ENCODE data around the gene URGCP. TPM values are rescaled to one million over a fixed set of nuclear protein-coding genes. Genes with fewer than 3 reads are reported as not detected.

Gene URGCP
- total RNA-seq, 1 donor from 2014 or later: 23.3 TPM

- peaks cover 26% of the 10 kb centered on the region for H3K4me1 Mint-ChIP-seq
- CTCF ChIA-PET: no interaction called here
- H3K9me3 Mint-ChIP-seq: no peaks in the 10 kb centered on the region
- peak overlapping the region; percentile 36 for H3K4me3 Mint-ChIP-seq
- no peak for TF ChIP-seq CTCF (IDR thresholded peaks at IDR 0.05)
- H3K27ac Mint-ChIP-seq: no peak overlapping the region
- H3K27me3 Mint-ChIP-seq: no peaks in the 10 kb centered on the region
- no peak for DNase-seq
- peaks cover 30% of the 10 kb centered on the region for H3K36me3 Mint-ChIP-seq (ENCODE audit: low read depth)
- POLR2A ChIA-PET: no interaction called here
- intact Hi-C loops (cut with micrococcal nuclease): no loop called here
- ATAC-seq (ENCODE audit: low read depth): no peak
Measured at GRCh38 chr7:43871064-43871463, 35.3 kb downstream of the URGCP start.

DNA sequence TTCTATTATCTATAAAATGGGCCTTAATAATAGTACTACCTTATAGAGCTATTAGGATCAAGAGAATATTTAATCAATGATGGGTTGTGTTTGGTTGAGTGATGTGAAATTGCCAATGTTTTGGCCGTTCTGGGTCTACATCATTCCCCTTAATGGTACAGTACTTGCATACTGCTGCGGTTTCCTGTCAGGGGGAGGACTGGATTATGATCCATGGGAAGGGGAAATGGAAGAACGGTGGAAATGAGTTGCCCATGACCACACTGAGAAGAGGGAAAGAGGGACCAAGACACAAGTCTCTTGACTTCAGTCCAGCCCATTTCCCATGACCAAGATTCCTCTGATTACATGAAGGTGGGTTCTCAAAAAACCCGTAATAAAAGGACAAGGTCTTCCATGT lies 36.1 kb downstream of the URGCP start:
- Mint-ChIP-seq H3K4me1 (peaks cover 23% of the 10 kb centered on the region), H3K36me3 (ENCODE audit: low read depth) (peaks cover 35% of the 10 kb centered on the region), H3K9me3 (no peaks in the 10 kb centered on the region), H3K27me3 (no peaks in the 10 kb centered on the region), H3K27ac (no peak overlapping the region), H3K4me3 (peak overlapping the region; percentile 93)
- TF ChIP-seq CTCF (IDR thresholded peaks at IDR 0.05): no peak
- DNase-seq: no peak
- no peak for ATAC-seq (ENCODE audit: low read depth)
- POLR2A ChIA-PET: interaction anchor here (1.1 kb wide), 1 partner anchor 35 kb away, joined by 3 read pairs; no protein-coding TSS in a partner anchor
- intact Hi-C loops (cut with micrococcal nuclease): no loop called here
- CTCF ChIA-PET: no interaction called here

DNA sequence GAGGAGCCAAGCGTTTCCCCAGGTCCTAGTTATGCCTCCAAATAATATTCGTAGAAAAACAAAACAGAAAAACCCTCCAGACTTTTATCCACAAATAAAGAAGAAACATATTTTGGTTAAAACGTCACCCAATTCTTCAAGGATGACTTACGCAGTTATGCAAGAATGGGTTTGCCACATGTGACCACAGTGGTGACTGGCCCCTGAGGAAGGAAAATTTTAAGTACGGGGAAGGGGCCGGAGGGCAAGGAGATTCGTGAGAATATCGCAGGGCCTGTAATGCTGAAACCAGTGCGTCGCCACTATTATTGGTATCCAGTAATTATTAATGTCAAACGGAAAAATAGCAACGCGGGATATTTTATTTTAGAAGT lies 36.5 kb downstream of the URGCP start:
- Mint-ChIP-seq H3K36me3 (ENCODE audit: low read depth) (peaks cover 35% of the 10 kb centered on the region), H3K27me3 (no peaks in the 10 kb centered on the region), H3K4me3 (peak overlapping the region; percentile 93), H3K9me3 (no peaks in the 10 kb centered on the region), H3K4me1 (peaks cover 21% of the 10 kb centered on the region), H3K27ac (peak overlapping the region; percentile 89)
- ATAC-seq (ENCODE audit: low read depth) (peak; percentile 14), DNase-seq (no peak)
- CTCF ChIA-PET: interaction anchor here (1.0 kb wide), 1 partner anchor 287 kb away, joined by 7 read pairs; the partner anchor contains the start of gene STK17A
- POLR2A ChIA-PET: interaction anchor here (0.6 to 2.0 kb wide), 14 partner anchors 13 to 981 kb away, joined by 3 to 16 read pairs (median 4); partner anchors contain the start of genes COA1, MRPL32, PSMA2 and STK17A
- no peak for TF ChIP-seq CTCF (IDR thresholded peaks at IDR 0.05)
- intact Hi-C loops (cut with micrococcal nuclease): loop anchor here (1.0 to 10.0 kb wide), 6 partner anchors 31 to 1988 kb away; partner anchors contain the start of genes STK17A, UBE2D4 and URGCP

- peaks cover 35% of the 10 kb centered on the region for H3K36me3 Mint-ChIP-seq (ENCODE audit: low read depth)
- ATAC-seq (ENCODE audit: low read depth) (peak; percentile 98), DNase-seq (peak; percentile 85)
- peaks cover 21% of the 10 kb centered on the region for H3K4me1 Mint-ChIP-seq
- TF ChIP-seq CTCF (IDR thresholded peaks at IDR 0.05): no peak
- ChIA-PET CTCF (interaction anchor here (1.0 kb wide), 1 partner anchor 287 kb away, joined by 7 read pairs; the partner anchor contains the start of gene STK17A), POLR2A (interaction anchor here (0.6 to 2.0 kb wide), 16 partner anchors 13 to 980 kb away, joined by 3 to 16 read pairs (median 4); partner anchors contain the start of genes COA1, MRPL32, PSMA2 and STK17A)
- H3K27me3 Mint-ChIP-seq: no peaks in the 10 kb centered on the region
- peak within 1 kb of the TSS; percentile 89 for H3K27ac Mint-ChIP-seq
- intact Hi-C loops (cut with micrococcal nuclease): loop anchor here (1.0 to 10.0 kb wide), 6 partner anchors 30 to 1987 kb away; partner anchors contain the start of genes STK17A, UBE2D4 and URGCP
- no peaks in the 10 kb centered on the region for H3K9me3 Mint-ChIP-seq
- H3K4me3 Mint-ChIP-seq: peak within 1 kb of the TSS; percentile 93
Measured at GRCh38 chr7:43869006-43869866, 37.2 kb downstream of the URGCP start, which contains the start of gene MRPS24. Gene MRPS24 (minus strand): TSS chr7:43869517. CDS start chr7:43869495, 22 bp downstream.

- DNase-seq (no peak), ATAC-seq (ENCODE audit: low read depth) (no peak)
- Mint-ChIP-seq H3K9me3 (no peaks in the 10 kb centered on the region), H3K4me3 (peak overlapping the region; percentile 93), H3K27me3 (no peaks in the 10 kb centered on the region), H3K36me3 (ENCODE audit: low read depth) (peaks cover 35% of the 10 kb centered on the region), H3K4me1 (peaks cover 21% of the 10 kb centered on the region), H3K27ac (peak overlapping the region; percentile 89)
- no peak for TF ChIP-seq CTCF (IDR thresholded peaks at IDR 0.05)
- intact Hi-C loops (cut with micrococcal nuclease): loop anchor here (1.0 to 10.0 kb wide), 6 partner anchors 30 to 1986 kb away; partner anchors contain the start of genes STK17A, UBE2D4 and URGCP
- CTCF ChIA-PET: no interaction called here
- POLR2A ChIA-PET: interaction anchor here (0.9 to 2.0 kb wide), 5 partner anchors 58 to 1987 kb away, joined by 3 to 16 read pairs (median 5); partner anchors contain the start of genes MRPL32, PSMA2, STK17A and UBE2D4
Measured at GRCh38 chr7:43868681-43869005, 37.8 kb downstream of the URGCP start.
